HG03558 (cell line): ENCODE results near the gene TRIM64C.
"Not testable (repeated sequence)": the region's sequence is repeated elsewhere in the genome, so short reads cannot be mapped to it uniquely, and the experiment has no call there.

Experiments used
- ATAC-seq: cut with Tn5 transposase; IDR thresholded peaks from one replicate; pipeline ENCODE4 v1.9.1; 2021; ENCODE audit warnings: moderate number of reproducible peaks; ENCODE audit not compliant: unreplicated experiment; ENCODE audit errors: extremely low read depth

TRIM64C gene, protein sequence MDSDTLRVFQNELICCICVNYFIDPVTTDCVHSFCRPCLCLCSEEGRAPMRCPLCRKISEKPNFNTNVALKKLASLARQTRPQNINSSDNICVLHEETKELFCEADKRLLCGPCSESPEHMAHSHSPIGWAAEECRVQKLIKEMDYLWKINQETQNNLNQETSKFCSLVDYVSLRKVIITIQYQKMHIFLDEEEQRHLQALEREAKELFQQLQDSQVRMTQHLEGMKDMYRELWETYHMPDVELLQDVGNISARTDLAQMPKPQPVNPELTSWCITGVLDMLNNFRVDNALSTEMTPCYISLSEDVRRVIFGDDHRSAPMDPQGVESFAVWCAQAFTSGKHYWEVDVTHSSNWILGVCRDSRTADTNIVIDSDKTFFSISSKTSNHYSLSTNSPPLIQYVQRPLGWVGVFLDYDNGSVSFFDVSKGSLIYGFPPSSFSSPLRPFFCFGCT

GRCh38 chr11:49059012-49059411, at the start of gene TRIM64C:
Gene TRIM64C, minus strand, starts transcription at chr11:49059112. Its CDS starts 0 bp downstream, at chr11:49059112.
- not testable (repeated sequence) for ATAC-seq

DNA sequence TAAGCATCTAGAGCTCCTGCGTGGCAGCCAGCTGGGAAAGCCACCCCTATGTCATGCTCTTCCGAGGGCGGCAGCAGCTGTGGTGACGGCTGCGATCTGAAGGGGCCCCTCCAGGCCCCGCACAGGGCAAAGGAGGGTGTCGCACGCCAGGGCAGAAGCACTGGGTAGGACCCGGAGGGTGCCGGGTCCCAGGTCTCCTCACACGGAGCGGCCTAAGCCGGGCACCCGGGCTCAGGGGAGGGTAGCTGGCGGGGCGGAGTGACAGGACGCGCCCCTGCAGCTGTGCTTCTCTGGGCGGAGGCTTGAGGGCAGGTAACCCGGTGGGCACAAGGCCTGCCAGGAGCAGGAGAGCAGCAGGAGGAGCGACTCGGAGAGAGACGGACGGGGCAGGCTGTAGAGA, 43.4 kb upstream of the TRIM64C start:
- ATAC-seq, result not testable (repeated sequence)

DNA sequence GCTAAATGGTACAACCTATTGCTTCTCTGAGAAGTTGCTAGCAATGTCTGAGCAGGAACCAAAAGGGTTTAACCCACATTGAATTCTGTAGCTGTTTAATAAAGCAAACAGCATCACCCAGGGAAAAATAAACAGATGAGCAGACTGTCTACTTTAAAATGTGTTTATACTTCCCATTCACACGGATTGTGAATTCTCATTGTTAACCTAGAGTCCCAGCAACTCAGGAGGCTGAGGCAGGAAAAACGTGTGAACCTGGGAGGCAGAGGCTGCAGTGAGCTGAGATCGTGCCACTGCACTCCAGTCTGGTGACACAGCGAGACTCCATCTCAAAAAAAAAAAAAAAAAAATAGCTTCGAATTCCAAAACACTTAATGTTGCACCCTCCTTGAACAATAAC, 11.0 kb upstream of the TRIM64C start:
- not testable (repeated sequence) for ATAC-seq

DNA sequence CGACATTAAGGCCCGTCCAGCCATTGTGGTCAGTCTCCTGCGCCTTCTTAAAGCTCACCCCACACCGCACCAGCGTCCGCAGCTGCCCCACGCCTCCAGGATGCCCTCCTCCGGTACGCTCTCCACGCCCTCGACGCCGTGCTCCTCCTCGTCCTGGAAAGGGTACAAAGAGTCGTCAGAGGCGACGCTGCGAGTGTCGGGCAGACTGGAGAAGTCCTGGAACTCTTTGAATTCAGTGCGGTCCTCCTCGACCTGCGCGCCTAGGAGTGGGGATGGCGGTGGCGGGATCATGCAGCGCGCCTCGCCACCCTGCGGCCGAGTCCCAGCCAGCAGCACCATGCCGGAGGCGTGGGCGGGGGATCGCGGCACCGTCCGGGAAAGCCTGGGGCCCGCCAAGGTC, 9.1 kb downstream of the TRIM64C start:
- ATAC-seq, result not testable (repeated sequence)

GRCh38 chr11:49048229-49048628, 10.7 kb downstream of the TRIM64C start:
- ATAC-seq, result not testable (repeated sequence)

DNA sequence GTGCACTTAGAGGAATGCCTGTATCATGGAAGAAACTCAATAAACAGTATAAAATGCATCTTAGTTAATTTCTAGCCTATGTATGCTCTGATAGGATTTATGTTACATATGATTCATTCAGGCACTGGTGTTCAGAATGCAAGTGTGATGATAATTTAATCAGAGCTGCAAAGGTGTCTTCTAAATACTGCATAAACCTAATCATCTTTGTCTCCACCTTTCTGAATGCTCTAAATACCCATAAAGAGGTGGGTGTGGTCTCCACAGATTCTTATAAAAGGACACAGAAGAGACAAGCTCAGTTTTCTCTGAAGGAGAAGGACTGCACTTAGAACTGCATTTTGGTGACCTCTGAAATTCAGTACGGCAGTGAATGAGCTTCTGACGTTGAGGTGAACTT, 30.4 kb downstream of the TRIM64C start, which contains the start of gene TRIM49B:
TSS of gene TRIM49B (plus strand) at position 301 of the 400 bp plus-strand sequence. CDS start 2,777 bp downstream, outside the sequence.
- not testable (repeated sequence) for ATAC-seq
